B cell (primary cell): ENCODE results near the gene ASIC3. TPM values are rescaled to one million over a fixed set of nuclear protein-coding genes. Genes with fewer than 3 reads are reported as not detected.

ENCODE experiments used
- ATAC-seq: fragments of 200-7000 bp; cut with Tn5 transposase; one replicate; pipeline ENCODE4 v1.10.0; 2021; ENCODE audit warnings: low read depth, mild to moderate bottlenecking, moderate number of reproducible peaks, moderate library complexity
- CTCF ChIA-PET: fragments of 350-600 bp; sonication (Branson Sonifier 250); formaldehyde crosslinking; loops from one replicate; lab custom pipeline; 2021; ENCODE audit warnings: antibody characterized with exemption, inconsistent platforms; lab: Charles Lee
- POLR2A ChIA-PET: fragments of 350-600 bp; sonication (Branson Sonifier 250); formaldehyde crosslinking; loops from one replicate; lab custom pipeline; 2021; ENCODE audit warnings: antibody characterized with exemption; lab: Charles Lee
- DNase-seq: peaks from one replicate; pipeline ENCODE4 v3.0.0; 2013
- H2AFZ ChIP-seq: 2 replicates; pipeline ENCODE4 v1.6.1; 2012; ENCODE audit warnings: mild to moderate bottlenecking, low read depth, low read length; ENCODE audit not compliant: insufficient read depth, poor library complexity, severe bottlenecking
- H3K27ac ChIP-seq, 2 donors: 1 replicate in 1 of 2; 2 replicates in 1 of 2; pipeline ENCODE4 v1.5.1; 2012 to 2013; ENCODE audit warnings: low read length in 2 of 2, mild to moderate bottlenecking in 2 of 2, moderate library complexity in 1 of 2
- H3K27me3 ChIP-seq, 4 experiments: fragments of 200-600 bp in 1 of 4; sonication (generic) in 1 of 4; replicated peaks in 1 of 4; 1 replicate in 2 of 4; 2 replicates in 2 of 4; pipeline versions ENCODE4 v1.6.1 to v1.7.0; 2013 to 2016; ENCODE audit warnings: low read length in 3 of 4, mild to moderate bottlenecking in 2 of 4, mixed read lengths in 1 of 4, moderate library complexity in 1 of 4; ENCODE audit not compliant: insufficient read depth in 4 of 4, control insufficient read depth in 3 of 4; ENCODE audit errors: control extremely low read depth in 1 of 4
- H3K36me3 ChIP-seq, 2 experiments: replicated peaks in 1 of 2; 1 replicate in 1 of 2; 2 replicates in 1 of 2; pipeline versions ENCODE4 v1.6.1 to v1.7.1; 2013; ENCODE audit warnings: low read length in 1 of 2; ENCODE audit not compliant: insufficient read depth in 2 of 2, control insufficient read depth in 1 of 2; ENCODE audit errors: control extremely low read depth in 1 of 2, extremely low read depth in 1 of 2
- H3K4me1 ChIP-seq, 2 donors: fragments of 200-600 bp in 1 of 2; sonication (generic) in 1 of 2; 1 replicate in 1 of 2; 2 replicates in 1 of 2; pipeline versions ENCODE4 v1.5.1 to v1.6.1; 2013 to 2017; ENCODE audit warnings: low read length in 2 of 2; ENCODE audit not compliant: control insufficient read depth in 2 of 2, insufficient read depth in 2 of 2
- H3K4me2 ChIP-seq: replicated peaks from 2 replicates; pipeline ENCODE3; 2012; ENCODE audit warnings: mild to moderate bottlenecking, low read depth, low read length; ENCODE audit not compliant: poor library complexity, severe bottlenecking
- H3K4me3 ChIP-seq, 5 experiments: fragments of 200-600 bp in 1 of 5; sonication (generic) in 1 of 5; 1 replicate in 3 of 5; 2 replicates in 2 of 5; pipeline versions ENCODE4 v1.5.1 to v1.7.0; 2011 to 2016; ENCODE audit warnings: low read length in 4 of 5, mild to moderate bottlenecking in 4 of 5, low read depth in 2 of 5, control low read depth in 1 of 5, moderate library complexity in 1 of 5; ENCODE audit not compliant: insufficient read depth in 1 of 5; ENCODE audit errors: control extremely low read depth in 1 of 5, extremely low read depth in 1 of 5
- H3K79me2 ChIP-seq: fragments of 200-600 bp; sonication (generic); one replicate; pipeline ENCODE4 v1.6.0; 2016; ENCODE audit warnings: low read length; ENCODE audit not compliant: control insufficient read depth, insufficient read depth
- H3K9ac ChIP-seq: fragments of 200-600 bp; sonication (generic); 2 replicates; pipeline ENCODE4 v1.6.1; 2017; ENCODE audit warnings: mild to moderate bottlenecking, low read length, moderate library complexity
- H3K9me3 ChIP-seq, 3 donors: one replicate each; pipeline versions ENCODE4 v1.6.1 to v1.7.1; 2013; ENCODE audit warnings: low read length in 2 of 3; ENCODE audit not compliant: control insufficient read depth in 2 of 3, insufficient read depth in 1 of 3; ENCODE audit errors: control extremely low read depth in 1 of 3
- H4K20me1 ChIP-seq: 2 replicates; pipeline ENCODE4 v1.6.0; 2012; ENCODE audit warnings: mild to moderate bottlenecking, low read length; ENCODE audit not compliant: insufficient read depth, control insufficient read depth, poor library complexity, severe bottlenecking
- H3K27ac Mint-ChIP-seq: one replicate; pipeline ENCODE4 v1.8.0; 2021; ENCODE audit warnings: mixed read lengths
- H3K27me3 Mint-ChIP-seq: one replicate; pipeline ENCODE4 v1.8.0; 2021; ENCODE audit warnings: mixed read lengths
- H3K4me1 Mint-ChIP-seq: one replicate; pipeline ENCODE4 v1.8.0; 2021; ENCODE audit warnings: mixed read lengths
- H3K4me3 Mint-ChIP-seq: one replicate; pipeline ENCODE4 v1.8.0; 2021; ENCODE audit warnings: mixed read lengths
- H3K9me3 Mint-ChIP-seq: one replicate; pipeline ENCODE4 v1.8.0; 2022; ENCODE audit warnings: mixed read lengths; ENCODE audit not compliant: insufficient read depth
- CTCF ChIP-seq: fragments of 200-600 bp; IDR thresholded peaks from one replicate; pipeline ENCODE4 v1.8.0; 2022; ENCODE audit warnings: antibody characterized with exemption, mild to moderate bottlenecking
- EZH2 ChIP-seq: IDR thresholded peaks from 2 replicates; pipeline ENCODE4 v1.6.1; 2012; ENCODE audit warnings: borderline replicate concordance, low read depth, mild to moderate bottlenecking, moderate library complexity, low read length; ENCODE audit not compliant: insufficient read depth, poor library complexity, severe bottlenecking
- WGBS: methylation state at CpG from one replicate; pipeline ENCODE4 v1.1.5; 2013; ENCODE audit warnings: missing lambda C conversion rate; ENCODE audit not compliant: insufficient coverage; 5-methylcytosine and 5-hydroxymethylcytosine counted together
- intact Hi-C: fragments of 100-400 bp; cut with micrococcal nuclease; formaldehyde crosslinking; loops from one replicate; pipeline ENCODE4 v1.10.0; 2022
- polyA plus RNA-seq: library from polyadenylated mRNA; depleted of rRNA; stranded (reverse); fragments of >200 nt; gene quantifications from 2 replicates; pipeline ENCODE4 v1.2.3, GENCODE V29; 2012
- total RNA-seq, 2 donors: library from RNA; stranded (reverse); fragments of 120-200 nt in 1 of 2; gene quantifications; 1 replicate in 1 of 2; 2 replicates in 1 of 2; pipeline versions ENCODE4 v1.2.3 to v1.2.4, GENCODE V29; 2013 to 2022

The ASIC3 gene
- total and polyA plus RNA-seq, 2 donors (not counting 1 experiment from before 2014, with no cell fraction given): 4.8 to 5.0 TPM

- Mint-ChIP-seq H3K9me3 (no peaks in the 10 kb centered on the region), H3K27ac (no peak overlapping the region), H3K4me1 (no peaks in the 10 kb centered on the region), H3K27me3 (no peaks in the 10 kb centered on the region), H3K4me3 (no peak overlapping the region)
- no peaks in the 10 kb centered on the region for H3K79me2 ChIP-seq
- CTCF ChIA-PET: no interaction called here
- H3K4me1 ChIP-seq: no peaks in the 10 kb centered on the region
- H3K27ac ChIP-seq: no peak overlapping the region
- DNase-seq (no peak), ATAC-seq (no peak)
- POLR2A ChIA-PET: interaction anchor here (1.0 kb wide), 1 partner anchor 13 kb away, joined by 4 read pairs; no protein-coding TSS in a partner anchor
- H4K20me1 ChIP-seq: no peaks in the 10 kb centered on the region
- WGBS: 93% methylated on average over 9 of the region's 9 CpGs
- H3K4me2 ChIP-seq: no peak overlapping the region
- TF ChIP-seq CTCF: no peak
- H3K27me3 ChIP-seq: peaks cover 0 to 3% (median 0%) of the 10 kb centered on the region in 4 experiments
- H3K9me3 ChIP-seq: no peaks in the 10 kb centered on the region
- H3K36me3 ChIP-seq: no peaks in the 10 kb centered on the region
- intact Hi-C loops: no loop called here
- no peak overlapping the region for H3K9ac ChIP-seq
- no peak overlapping the region for H2AFZ ChIP-seq
- H3K4me3 ChIP-seq: no peak overlapping the region
Measured at GRCh38 chr7:151045967-151046366, 2.4 kb upstream of the ASIC3 start.

- Histone ChIP-seq H3K79me2 (no peaks in the 10 kb centered on the region), H4K20me1 (no peaks in the 10 kb centered on the region), H3K4me2 (no peak overlapping the region), H3K27me3 (peaks cover 0 to 8% (median 2%) of the 10 kb centered on the region in 4 experiments), H3K36me3 (no peaks in the 10 kb centered on the region), H3K4me3 (no peak overlapping the region), H3K9me3 (no peaks in the 10 kb centered on the region), H2AFZ (no peak overlapping the region), H3K27ac (no peak overlapping the region), H3K9ac (no peak overlapping the region), H3K4me1 (no peaks in the 10 kb centered on the region)
- Mint-ChIP-seq H3K4me3 (no peak overlapping the region), H3K9me3 (no peaks in the 10 kb centered on the region), H3K27ac (peak overlapping the region; percentile 4), H3K4me1 (peaks cover 2% of the 10 kb centered on the region), H3K27me3 (no peaks in the 10 kb centered on the region)
- WGBS: 62% methylated on average over 11 of the region's 14 CpGs
- ChIA-PET CTCF (no interaction called here), POLR2A (interaction anchor here (1.0 kb wide), 1 partner anchor 12 kb away, joined by 4 read pairs; no protein-coding TSS in a partner anchor)
- no peak for TF ChIP-seq EZH2
- TF ChIP-seq CTCF: no peak
- DNase-seq (no peak), ATAC-seq (no peak)
- intact Hi-C loops: no loop called here
Measured at GRCh38 chr7:151046603-151047573, 1.4 kb upstream of the ASIC3 start.
